GF-D8 (cell line): ENCODE measurements around the gene CIDEC.

Experiments
- DNase-seq: peaks from one replicate; lab custom pipeline; 2025; lab: John Stamatoyannopoulos, UW

The CIDEC gene

DNA sequence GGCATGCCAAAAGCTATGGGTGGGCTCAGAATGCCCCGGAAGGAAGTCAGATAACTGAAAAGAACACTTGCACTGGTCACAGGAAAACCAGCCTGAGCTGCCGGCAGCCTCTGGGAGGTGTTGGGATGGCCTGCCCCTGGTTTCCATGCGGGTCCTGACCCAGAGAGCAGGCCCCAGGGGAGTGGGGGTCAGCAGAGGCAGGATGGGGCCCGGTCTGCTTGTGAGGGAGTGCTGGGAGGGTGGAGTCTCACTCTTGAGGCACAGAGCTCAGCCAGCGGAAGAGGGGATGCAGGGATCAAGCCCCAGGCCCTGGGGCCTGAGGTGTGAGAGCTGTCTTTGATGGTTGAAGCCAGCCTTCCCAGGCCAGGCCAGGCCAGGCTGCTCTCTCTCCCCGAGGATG, 33.8 kb downstream of the CIDEC start:
- DNase-seq = no peak

- peak; percentile 83 for DNase-seq
These were observed 36.2 kb downstream of the CIDEC start, which contains the start of gene RPUSD3 for GRCh38 chr3:9843715-9844438. RPUSD3 (minus strand) TSS chr3:9844008; CDS start chr3:9843990, 18 bp downstream.

DNA sequence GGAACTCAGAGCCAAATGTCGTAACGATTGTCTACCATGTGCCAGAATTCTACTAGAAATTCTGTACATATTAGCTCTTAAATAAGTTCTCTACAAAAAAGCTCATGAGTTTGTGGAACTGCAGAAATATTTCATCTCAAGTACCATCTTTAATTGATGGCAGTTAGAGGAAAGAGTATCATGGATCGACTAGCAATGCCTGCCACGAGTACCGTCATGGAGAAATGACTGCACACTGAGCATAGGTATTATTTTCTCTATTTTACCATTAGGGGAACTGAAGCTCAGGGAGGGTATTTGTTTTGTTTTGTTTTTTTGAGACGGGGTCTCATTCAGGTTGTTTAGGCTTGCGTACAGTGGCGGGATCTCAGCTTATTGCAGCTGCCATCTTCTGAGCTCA, 39.0 kb downstream of the CIDEC start:
- DNase-seq = no peak

DNA sequence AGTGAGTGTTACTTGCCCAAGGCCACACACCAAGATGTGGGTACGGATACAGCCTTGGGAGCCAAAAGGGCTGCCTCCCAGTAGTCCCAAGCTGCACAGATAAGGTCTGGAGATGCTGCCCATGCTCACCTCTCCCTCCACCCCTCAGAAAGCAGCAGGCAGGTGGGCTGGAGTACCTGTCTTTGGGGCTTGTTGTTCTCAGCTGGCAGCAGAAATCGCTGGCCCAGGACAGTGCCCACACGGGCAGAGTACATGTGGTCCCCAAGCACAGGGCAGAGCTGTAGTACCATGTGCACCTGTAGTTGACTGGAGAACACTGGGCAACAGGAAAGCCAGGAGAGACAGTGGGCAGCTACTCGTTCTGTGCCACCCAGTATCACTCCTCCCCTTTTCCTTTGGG, 41.2 kb downstream of the CIDEC start:
- DNase-seq = no peak

- peak; percentile 59 for DNase-seq
These were observed 42.1 kb downstream of the CIDEC start for GRCh38 chr3:9837701-9838582.

DNA sequence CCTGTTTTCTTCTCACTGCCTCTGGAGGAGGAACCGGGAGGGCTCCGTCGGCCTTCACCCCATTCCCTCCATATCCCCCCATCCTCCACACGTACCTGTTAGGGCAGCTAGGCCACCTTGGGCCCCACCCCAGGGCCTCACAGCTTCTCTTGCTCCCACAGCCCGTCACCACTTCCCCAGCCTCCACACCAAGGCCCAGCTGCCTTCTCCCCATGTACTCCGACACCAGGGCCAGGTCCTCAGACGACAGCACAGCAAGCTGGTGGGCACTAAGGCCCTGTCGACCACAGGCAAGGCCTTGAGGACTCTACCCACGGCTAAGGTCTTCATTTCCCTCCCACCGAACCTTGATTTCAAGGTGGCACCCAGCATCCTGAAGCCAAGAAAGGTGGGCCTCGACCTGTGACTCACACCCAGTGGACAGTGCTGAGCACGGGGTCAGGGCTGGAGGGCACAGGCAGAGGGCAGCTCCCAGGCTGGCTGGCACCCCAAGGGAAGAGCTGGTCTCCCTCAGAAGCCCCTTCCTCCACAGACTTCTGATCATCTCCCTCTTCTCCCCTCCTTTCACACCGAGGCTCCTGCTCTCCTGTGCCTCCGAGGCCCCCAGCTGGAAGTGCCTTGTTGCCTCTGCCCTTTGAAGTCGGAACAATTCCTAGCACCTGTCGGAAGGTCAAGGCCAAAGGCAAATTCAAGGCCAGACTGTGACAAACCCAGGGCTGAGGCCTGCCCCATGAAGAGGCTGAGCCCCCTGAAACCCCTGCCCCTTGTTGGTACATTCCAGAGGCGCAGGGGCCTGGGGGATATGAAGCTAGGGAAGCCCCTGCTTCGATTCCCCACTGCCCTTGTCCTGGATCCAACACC, 45.3 kb downstream of the CIDEC start:
- DNase-seq = no peak

DNA sequence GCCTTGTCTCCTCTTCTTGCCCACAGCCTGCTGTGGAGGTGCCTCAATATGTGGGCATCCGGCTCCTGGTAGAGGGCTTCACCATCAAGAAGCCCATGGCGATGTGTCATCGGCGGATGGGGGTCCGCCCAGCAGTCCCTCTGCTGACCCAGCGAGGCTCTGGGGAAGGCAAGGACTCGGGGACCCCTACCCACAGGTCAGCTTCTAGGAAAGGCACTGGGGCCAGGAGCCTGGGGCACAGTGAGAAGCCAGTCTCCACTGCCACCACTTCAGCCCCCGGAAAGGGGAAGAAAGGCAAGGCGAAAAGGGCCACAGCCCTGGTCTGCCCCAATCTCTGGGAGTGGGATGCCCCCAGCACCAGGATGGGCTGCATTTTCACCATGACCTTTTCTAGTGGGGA, 47.0 kb downstream of the CIDEC start:
- DNase-seq = no peak

DNA sequence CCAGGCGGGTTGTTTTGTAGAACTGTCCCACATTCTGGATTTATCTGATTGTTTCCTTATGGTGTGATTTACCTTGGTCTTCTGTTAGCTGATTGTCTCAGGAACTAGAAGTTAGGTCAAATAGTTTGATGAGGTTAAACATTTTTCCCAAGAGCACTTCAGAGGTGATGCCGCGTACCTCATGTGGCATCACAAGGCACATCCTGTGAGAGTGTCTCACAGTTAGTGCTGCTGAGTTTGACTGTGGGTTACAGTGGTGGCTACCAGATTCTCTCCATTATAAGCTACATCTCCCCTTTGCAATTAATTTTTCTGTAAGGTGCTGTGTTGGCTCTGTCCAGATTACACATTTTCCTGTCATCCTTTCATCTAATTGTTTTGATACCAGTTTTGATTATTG, 48.8 kb downstream of the CIDEC start:
- DNase-seq = no peak

GRCh38 chr3:9828801-9829755, 51.0 kb downstream of the CIDEC start:
- no peak for DNase-seq

GRCh38 chr3:9826815-9827573, 53.1 kb downstream of the CIDEC start:
- peak; percentile 28 for DNase-seq

- no peak for DNase-seq
These were observed 54.5 kb downstream of the CIDEC start for GRCh38 chr3:9825451-9826040.

DNA sequence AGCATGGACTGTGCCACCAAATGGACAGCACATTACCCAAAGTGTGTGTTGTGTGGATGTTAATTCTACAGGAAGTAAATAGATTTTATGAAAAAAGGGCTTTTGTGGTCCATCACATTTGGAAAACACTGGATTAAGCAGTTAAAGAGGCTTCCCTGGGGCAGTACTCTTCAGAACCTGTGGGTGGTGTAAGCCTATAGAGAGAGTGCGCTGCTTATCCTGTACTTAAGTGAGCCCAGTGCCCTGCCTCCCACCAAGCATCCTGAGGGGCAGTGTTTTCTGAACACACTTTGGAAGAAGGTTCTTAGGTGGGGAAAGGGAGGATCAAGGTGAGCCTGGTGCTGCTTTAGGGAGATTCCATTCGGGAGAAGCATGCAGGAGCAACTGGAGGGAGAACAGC, 59.1 kb downstream of the CIDEC start:
- DNase-seq = no peak

GRCh38 chr3:9820543-9820942, 59.5 kb downstream of the CIDEC start:
- DNase-seq = no peak

DNA sequence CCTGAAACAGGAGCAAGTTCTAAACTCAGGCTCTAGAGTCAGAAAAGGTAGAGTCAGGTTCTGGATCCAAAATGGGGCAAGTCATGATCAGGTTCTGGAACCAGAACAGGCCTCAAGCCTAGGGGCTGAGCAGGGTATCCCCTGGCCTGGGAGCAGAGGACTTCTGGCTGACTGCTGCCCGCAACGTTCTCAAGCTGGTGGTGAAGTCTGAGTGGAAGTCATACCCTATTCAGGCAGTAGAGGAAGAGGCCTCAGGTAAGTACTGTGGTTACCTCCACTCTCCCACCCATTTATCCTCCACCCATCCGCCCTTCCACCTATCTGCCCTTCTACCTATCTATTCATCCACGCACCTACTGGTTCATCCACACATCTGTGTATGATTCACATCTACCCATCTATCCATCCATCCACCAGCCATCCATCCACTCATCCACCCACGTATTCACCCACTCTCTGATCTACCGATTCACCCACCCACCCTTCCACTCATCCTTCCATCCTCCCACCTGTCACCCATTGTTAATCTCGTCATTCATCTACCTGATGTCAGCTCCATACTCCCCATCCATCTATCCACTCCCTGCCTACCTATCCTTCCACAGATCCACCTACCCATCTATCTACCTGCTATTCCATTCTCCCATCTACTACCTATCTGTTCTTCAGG, 61.3 kb downstream of the CIDEC start:
- no peak for DNase-seq

DNA sequence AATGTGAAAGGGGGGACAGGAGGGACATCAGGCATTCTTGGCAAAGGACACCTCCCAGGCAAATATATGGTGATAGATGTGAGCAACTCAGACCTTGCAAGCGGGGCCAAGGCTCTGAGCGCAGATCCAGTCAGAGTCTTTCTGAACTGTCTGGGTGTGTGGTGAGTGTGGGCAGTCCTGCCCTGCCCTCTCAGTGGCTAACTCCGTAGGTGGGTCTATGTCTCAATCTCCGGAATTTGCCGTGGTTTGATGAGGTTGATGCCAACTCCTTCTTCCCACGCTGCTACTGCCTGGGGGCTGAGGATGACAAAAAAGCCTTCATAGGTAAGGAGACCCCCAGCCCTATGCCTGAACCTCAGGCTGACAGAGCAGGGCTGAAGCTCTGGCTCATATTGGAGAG, 62.6 kb downstream of the CIDEC start:
- DNase-seq = no peak
